HG02852 (cell line): Measurements from ENCODE around the gene FAM20A.
"Not testable (repeated sequence)": the region's sequence is repeated elsewhere in the genome, so short reads cannot be mapped to it uniquely, and the experiment has no call there.

Experiments
- ATAC-seq: cut with Tn5 transposase; IDR thresholded peaks from one replicate; pipeline ENCODE4 v1.9.1; 2021; ENCODE audit warnings: mild to moderate bottlenecking, moderate library complexity; ENCODE audit not compliant: unreplicated experiment

Gene FAM20A

DNA sequence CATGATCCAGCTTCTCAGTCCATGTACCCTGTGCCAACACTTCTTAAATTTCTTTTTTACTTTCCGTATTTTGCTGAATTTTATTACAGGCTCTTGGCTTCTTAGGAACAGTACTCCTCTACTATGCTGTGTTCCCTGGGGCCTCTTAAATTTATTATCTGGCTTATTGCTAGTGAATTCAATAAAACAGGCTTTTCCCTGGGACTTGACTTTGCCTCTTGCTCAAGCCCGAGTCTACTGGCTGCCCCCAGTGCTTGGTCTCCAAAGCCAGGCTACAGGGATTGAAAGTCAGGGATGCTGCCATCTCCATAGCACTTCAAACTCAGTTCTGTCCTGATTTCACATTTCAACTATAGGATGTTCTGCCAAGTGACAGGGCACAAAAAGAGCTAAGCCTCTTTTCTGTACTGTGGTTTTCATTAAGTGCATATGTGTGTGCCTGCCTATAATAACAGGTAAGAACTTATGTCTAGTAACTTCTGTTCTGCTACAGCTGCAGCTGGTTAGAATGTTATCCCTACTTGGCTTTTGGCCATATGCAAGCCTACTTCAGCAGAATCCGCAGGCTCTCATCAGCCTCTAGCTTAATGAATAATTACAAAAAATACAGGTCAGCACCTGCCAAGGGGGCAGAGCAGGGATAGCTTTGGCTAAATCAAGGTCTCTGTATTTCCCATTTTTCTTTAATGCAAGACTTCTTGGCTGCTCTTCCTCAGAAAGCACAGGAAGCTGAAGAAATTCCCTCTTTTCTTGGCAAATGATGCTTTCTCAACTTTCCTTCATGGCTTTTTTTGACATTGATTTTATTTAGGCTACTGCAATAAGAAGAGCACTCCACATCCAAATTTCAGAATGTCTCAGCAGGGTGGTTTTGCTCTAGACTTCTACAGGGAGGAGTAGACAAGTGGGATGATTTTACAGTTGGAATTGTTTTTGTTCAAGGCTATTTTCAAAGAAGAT, 8.2 kb downstream of the FAM20A start:
- no peak for ATAC-seq

DNA sequence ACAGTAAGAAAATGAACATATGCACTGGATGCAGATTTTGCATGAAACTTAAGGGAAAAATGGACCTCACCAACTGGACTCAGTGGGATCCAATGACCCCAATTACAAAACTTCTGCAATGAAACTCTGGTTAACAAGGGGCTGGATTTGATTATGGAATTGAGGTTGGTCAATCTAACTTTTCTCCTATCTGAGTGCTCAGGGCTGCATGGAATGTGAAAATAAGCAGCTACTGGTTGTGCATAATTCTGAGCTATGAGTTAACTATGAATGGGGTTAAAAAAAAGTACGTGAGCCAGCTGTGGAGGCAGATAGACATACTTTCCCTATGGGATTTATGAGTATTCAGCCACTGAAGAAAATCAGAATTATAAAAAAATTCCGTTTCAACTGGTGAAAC, 9.2 kb downstream of the FAM20A start:
- ATAC-seq: no peak

DNA sequence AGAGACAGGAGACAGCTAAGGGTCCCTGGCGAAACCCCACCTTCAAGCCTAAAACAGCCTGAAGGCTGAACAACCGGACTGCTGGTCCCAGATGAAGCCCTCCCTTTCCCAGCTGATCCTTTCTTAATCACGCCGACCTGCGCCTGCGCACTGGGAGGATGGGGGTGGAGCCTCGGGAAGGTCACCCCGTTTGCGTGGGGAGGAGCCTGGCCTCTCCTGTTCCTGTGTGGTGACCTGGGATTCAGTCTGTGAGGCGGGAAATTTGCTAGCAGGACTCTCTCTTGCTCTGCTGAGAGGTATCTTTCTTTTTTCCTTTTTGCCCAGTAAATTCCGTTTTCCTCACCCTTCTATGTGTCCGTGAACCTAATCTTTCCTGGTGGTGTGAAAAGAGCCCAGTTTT, 9.6 kb downstream of the FAM20A start:
- ATAC-seq: no peak

- no peak for ATAC-seq
These were observed 12.1 kb downstream of the FAM20A start for GRCh38 chr17:68589086-68589485.

GRCh38 chr17:68588362-68588761, 12.8 kb downstream of the FAM20A start:
- ATAC-seq: no peak

GRCh38 chr17:68587847-68588246, 13.3 kb downstream of the FAM20A start:
- ATAC-seq: no peak

DNA sequence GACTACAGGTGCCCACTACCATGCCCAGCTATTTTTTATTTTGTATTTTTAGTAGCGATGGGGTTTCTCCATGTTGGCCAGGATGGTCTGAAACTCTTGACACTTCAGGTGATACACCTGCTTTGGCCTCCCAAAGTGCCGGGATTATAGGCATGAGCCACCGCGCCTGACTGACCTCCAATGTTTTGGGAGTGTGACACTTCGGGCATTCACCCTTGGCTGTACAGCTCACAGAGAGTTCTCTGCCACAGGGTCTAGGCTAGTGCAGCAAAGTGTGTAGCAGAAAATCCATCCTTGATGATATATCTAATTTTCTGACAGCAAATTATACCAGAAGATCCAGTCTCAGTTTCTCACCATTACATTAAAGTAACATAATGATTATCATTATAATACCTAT, 14.1 kb downstream of the FAM20A start:
- ATAC-seq: no peak

DNA sequence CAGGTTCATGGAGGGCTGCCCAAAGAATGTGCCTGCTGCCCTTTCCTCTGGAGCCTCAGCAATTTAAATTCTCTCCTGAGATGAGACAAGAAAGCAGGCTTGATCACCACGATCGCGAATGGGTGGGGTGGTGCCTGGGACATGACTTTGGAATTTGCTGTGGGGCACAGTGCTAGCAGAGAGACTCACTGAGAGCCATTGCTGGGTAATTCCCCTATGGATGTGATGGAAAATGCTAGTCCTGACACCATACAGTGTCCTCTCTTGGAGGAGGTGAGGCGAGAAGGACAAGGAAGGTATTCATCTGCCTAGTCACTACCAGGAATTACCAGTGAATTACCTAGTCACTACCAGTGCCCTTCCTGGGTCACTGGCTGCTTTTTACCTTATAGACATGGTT, 15.5 kb downstream of the FAM20A start:
- ATAC-seq: no peak

GRCh38 chr17:68584581-68585303, 16.4 kb downstream of the FAM20A start:
- ATAC-seq: no peak

- not testable (repeated sequence) for ATAC-seq
These were observed 18.3 kb downstream of the FAM20A start for GRCh38 chr17:68582867-68583266.

- no peak for ATAC-seq
These were observed 19.1 kb downstream of the FAM20A start for GRCh38 chr17:68581863-68582645.

DNA sequence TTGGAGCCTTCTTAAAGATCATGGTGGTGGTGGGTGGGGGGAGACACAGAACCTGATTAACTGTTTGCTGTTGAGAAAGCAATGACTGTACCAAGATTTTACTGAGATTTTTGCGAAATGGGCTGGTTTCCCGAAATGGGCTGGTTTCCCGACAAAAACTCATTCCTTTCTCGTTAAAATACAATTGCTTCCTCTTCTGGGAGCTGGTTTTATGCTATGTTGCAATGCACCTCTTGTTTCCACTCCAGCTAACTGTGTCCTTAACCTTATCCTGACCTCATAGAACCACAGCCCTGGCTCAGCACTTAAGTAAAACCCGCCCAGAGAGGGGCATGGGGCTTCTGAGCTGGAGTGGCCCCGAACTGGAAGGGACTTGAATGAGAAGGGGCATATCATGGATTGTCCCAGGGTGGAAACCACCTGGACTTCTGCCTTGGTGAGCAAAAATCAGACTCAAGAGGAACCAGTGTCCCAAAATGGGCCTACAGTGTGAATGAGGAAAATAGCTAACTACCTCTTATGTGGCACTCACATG, 20.9 kb downstream of the FAM20A start:
- no peak for ATAC-seq

- no peak for ATAC-seq
These were observed 21.8 kb downstream of the FAM20A start for GRCh38 chr17:68579194-68579927.

DNA sequence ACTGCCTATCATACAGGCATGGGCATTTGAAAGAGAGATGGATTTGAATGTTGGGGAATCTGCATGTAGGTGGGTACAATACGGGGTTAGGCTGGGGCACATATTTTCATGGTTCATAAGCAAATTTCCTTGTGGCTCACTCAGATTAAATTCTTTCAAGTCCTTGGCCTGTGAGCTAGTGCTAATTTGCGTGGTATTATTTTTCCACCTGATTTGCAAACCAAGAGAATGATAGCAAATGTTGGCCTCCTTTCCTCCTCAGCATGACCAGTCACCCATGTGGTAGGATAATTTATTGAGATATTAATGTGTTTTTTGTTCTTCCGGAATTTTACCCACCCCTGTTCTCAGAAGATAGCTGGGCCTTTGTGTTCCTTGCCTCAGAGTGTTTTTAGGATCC, 22.9 kb downstream of the FAM20A start:
- ATAC-seq: no peak

DNA sequence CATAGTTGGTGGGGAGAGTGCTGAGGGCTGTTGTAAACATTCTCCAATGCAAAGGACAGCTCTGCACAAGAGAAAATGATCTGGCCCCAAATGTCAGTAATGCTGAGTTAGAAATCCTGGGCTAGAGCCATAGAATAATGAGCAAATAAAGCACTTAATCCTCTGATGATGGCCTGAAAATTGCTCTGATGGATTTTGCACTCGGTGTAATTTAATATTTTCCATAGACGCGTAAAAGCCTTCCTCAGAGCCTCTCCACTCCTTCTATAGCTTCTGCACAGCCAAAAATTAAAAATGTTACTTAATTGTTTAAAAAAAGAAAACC, 23.7 kb downstream of the FAM20A start:
- no peak for ATAC-seq

GRCh38 chr17:68576811-68577496, 24.2 kb downstream of the FAM20A start:
- no peak for ATAC-seq

DNA sequence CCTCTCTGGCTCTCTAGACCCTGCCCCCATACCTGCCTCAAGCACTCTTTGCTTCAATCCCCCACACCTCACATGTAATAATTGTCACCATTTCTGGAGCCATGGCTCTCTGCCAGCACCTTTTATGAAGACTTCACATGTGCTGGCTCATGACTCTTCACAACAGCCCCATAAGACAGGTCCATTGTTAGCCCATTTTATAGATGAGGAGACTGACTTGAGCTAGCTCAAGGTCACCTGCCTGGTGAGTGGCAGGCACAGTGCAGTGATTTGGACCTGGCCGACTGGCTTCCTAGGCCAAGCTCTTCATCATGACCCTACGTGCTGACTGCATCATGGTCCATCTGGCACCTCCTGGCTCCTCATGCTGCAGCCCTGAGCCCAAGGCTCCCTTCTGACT, 25.0 kb downstream of the FAM20A start:
- ATAC-seq: no peak

DNA sequence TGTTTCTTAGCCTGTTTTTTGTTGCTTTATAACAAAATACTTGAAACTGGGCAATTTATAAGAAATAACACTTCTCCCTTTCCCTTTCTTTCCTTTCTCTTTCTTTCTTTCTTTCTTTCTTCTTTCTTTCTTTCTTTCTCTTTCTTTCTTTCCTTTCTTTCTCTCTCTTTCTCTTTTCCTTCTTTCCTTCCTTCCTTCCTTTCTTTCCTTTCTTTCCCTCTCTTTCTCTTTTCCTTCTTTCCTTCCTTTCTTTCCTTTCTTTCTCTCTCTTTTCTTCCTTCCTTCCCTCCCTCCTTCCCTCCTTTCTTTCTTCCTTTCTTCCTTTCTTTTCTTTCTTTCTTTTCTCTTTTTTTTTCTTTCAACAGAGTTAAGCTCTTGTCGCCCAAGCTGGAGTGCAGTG, 27.8 kb downstream of the FAM20A start:
- no peak for ATAC-seq

- no peak for ATAC-seq
These were observed 28.9 kb downstream of the FAM20A start for GRCh38 chr17:68572138-68572842.
